ENCODE data around the gene TRIO. TPM values are rescaled to one million over a fixed set of nuclear protein-coding genes. Genes with fewer than 3 reads are reported as not detected.

TRIO gene
- total RNA-seq, 1 donor from 2014 or later = 148 TPM

DNA sequence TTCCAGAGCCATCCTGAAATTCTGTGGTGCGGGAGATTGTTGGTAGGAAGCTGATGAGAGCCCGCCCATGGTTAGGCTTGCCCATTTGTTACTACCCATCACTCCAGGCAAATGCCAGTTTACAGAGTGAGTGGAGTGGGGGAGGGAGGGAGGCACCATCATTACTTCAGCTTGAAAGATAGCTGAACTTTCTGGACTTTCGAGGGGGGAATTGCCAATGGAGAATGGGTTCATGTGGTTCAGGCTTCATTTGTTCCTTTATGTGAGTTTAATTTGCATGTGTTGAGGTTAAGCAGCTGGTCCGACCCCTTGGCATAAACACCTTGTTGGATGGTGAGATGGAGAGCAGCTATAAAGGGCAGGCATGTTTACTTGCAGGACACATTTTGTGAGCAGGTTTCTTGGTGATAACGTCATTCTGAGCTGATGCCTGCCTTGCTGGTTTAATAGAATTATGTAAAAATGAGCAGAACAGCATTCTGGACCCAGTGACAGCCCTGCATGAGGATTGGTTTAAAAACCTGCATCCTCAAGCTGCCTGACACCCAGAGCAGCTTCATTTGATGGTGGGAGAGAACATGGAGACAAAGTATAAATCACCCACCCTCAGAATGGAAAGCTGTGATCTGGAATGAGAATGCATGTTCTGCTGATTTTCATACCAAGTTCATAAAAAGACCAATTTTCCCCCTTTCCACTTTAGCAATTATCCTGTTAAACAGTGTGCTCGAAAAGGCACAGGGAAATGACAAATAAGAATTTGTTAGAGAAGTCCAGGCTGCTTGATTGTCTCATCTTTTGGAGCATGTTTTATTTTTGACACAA, 106.3 kb downstream of the TRIO start:
- Histone ChIP-seq H3K9me3 (no peaks in the 10 kb centered on the region), H3K27ac (no peak overlapping the region), H3K4me1 (peaks cover 16% of the 10 kb centered on the region), H3K4me3 (no peak overlapping the region), H3K27me3 (ENCODE audit: low read depth) (no peaks in the 10 kb centered on the region), H3K36me3 (no peaks in the 10 kb centered on the region)
- no peak for ATAC-seq
- intact Hi-C loops (cut with DNase I) = no loop called here
- no peak for DNase-seq
- TF ChIP-seq, protein P1, sequence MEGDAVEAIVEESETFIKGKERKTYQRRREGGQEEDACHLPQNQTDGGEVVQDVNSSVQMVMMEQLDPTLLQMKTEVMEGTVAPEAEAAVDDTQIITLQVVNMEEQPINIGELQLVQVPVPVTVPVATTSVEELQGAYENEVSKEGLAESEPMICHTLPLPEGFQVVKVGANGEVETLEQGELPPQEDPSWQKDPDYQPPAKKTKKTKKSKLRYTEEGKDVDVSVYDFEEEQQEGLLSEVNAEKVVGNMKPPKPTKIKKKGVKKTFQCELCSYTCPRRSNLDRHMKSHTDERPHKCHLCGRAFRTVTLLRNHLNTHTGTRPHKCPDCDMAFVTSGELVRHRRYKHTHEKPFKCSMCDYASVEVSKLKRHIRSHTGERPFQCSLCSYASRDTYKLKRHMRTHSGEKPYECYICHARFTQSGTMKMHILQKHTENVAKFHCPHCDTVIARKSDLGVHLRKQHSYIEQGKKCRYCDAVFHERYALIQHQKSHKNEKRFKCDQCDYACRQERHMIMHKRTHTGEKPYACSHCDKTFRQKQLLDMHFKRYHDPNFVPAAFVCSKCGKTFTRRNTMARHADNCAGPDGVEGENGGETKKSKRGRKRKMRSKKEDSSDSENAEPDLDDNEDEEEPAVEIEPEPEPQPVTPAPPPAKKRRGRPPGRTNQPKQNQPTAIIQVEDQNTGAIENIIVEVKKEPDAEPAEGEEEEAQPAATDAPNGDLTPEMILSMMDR (IDR thresholded peaks at IDR 0.05) = no peak

DNA sequence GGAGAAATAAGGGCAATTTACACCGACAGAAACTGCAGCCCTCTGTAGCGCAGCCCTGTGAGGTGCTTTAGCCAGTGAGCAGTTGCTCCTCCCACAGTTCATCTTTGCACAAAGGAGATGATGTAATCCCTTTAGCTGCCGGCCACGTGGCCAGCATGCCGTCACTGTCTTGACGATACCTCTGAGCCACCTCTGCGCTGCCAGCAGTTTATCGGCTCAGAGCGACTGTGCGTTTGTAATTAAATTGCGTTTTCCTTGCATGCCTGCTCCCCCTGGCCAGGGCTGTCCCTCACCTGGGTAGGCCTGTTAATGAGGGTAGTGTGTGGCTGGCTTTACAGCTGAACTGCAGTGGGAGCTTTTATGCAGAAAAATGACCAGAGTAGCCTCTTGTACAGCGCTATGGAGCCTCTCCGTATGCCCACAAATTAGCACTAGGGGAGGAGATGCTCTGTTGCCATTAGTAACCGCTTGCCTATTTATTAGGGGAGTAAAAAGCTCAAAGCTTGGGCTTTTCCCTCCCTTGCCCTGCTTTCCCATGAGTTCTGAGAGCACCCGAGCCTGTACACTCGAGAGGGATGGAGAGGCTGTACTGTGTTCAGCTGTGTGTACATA, 107.0 kb downstream of the TRIO start:
- H3K36me3 ChIP-seq = no peaks in the 10 kb centered on the region
- H3K4me3 ChIP-seq = no peak overlapping the region
- DNase-seq = peak; percentile 58
- peaks cover 16% of the 10 kb centered on the region for H3K4me1 ChIP-seq
- TF ChIP-seq, protein P1 (IDR thresholded peaks at IDR 0.05) = no peak
- intact Hi-C loops (cut with DNase I) = no loop called here
- ATAC-seq = peak; percentile 71 to 82
- no peaks in the 10 kb centered on the region for H3K27me3 ChIP-seq (ENCODE audit: low read depth)
- no peak overlapping the region for H3K27ac ChIP-seq
- no peaks in the 10 kb centered on the region for H3K9me3 ChIP-seq

DNA sequence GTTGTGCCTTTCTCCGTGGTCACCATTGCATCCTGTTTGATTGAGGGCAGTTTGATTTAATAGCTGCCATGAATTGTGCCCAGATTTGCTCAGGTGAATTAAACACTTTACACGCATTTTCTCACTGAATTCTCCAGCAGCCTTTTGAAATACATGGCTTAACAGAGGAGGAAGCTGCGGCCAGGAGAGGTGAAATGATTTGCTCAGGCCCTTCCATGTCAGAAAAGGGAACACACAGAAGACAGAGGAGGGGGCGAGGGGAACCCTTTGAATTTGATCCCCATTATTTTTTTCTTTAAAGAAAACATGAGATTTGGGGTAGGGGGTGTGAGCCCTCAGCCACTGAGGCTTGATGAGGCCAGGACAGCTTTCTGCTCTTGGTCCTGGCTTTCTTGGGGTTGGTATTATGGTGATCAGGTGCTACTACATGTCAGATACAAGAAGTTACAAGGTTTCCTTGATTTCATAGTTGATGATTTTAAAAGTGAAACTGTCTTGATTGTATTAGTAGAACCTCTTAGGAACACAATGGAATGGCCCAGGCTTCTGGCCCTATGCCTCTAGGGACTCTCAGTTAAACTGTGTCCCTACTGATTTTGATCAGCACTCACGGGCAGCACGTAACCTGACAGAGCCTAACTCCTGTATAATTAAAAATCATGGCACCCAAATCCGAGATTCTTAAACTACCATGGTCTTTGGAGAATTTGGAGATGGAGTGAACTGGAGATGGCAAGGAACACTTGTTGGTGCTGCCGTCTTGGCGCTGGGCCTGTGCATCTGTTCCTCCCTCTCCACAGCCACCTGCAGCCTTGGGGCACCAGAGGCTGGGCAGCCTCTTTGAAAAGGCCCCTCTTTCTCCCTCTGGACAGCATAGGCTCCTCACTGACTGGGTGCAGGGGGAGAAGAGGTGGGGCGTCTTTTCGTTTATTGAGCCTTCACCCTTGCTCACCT, 107.9 kb downstream of the TRIO start:
- H3K27me3 ChIP-seq (ENCODE audit: low read depth) = no peaks in the 10 kb centered on the region
- ATAC-seq (peak; percentile 33 to 34), DNase-seq (no peak)
- peaks cover 16% of the 10 kb centered on the region for H3K4me1 ChIP-seq
- H3K36me3 ChIP-seq = no peaks in the 10 kb centered on the region
- TF ChIP-seq, protein P1 (IDR thresholded peaks at IDR 0.05) = no peak
- no peak overlapping the region for H3K4me3 ChIP-seq
- no peak overlapping the region for H3K27ac ChIP-seq
- intact Hi-C loops (cut with DNase I) = no loop called here
- no peaks in the 10 kb centered on the region for H3K9me3 ChIP-seq

DNA sequence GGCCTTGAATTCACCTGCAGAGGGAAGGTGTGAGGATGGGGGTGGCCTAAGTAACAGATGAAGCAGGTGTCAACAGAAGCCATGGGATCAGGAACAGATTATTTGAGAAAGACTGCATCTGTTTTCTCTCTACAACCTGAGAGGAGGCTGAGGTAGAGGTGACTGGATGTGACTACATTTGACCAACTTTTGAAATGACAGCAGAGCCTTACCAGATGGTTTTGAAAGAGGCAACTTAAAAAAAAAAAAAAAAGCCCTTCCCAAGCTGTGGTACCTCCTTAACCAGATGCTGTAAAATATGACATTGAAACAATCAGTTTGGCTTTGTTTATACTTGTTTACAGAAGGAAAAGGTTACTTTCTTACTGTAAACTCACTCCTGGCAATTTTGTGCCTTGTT, 108.6 kb downstream of the TRIO start:
- TF ChIP-seq, protein P1 (IDR thresholded peaks at IDR 0.05) = no peak
- H3K9me3 ChIP-seq = no peaks in the 10 kb centered on the region
- H3K4me1 ChIP-seq = peaks cover 21% of the 10 kb centered on the region
- no peaks in the 10 kb centered on the region for H3K36me3 ChIP-seq
- H3K27ac ChIP-seq = no peak overlapping the region
- ATAC-seq = no peak
- intact Hi-C loops (cut with DNase I) = no loop called here
- no peaks in the 10 kb centered on the region for H3K27me3 ChIP-seq (ENCODE audit: low read depth)
- DNase-seq = no peak
- no peak overlapping the region for H3K4me3 ChIP-seq

DNA sequence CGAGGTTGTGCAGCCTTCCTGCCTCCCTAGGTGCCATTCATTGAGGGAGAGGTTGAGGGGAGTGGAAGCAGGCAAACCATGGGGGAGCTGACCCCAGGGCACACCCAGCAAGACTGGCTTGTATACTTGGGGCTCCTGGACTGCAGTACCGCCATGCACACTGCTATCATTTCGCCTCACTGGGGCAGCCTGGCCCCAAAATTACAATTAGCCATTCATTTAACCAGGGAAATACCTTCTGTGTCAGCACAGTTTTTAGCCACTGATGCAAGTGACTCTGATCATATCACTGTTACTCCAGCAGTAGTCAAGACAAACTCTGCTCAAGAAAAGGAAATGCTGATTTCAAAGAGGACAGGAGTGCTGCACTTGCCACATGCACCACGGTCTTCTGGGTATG, 109.7 kb downstream of the TRIO start:
- DNase-seq (no peak), ATAC-seq (no peak)
- Histone ChIP-seq H3K4me3 (no peak overlapping the region), H3K4me1 (peaks cover 28% of the 10 kb centered on the region), H3K27me3 (ENCODE audit: low read depth) (no peaks in the 10 kb centered on the region), H3K9me3 (no peaks in the 10 kb centered on the region), H3K27ac (no peak overlapping the region), H3K36me3 (no peaks in the 10 kb centered on the region)
- intact Hi-C loops (cut with DNase I) = no loop called here
- TF ChIP-seq, protein P1 (IDR thresholded peaks at IDR 0.05) = no peak
